ENCODE data around the gene KRT33A. TPM values are rescaled to one million over a fixed set of nuclear protein-coding genes. Genes with fewer than 3 reads are reported as not detected.
A peak's percentile ranks its signal among the peaks of the same experiment; 100 is the strongest.
"Not testable (repeated sequence)": the region's sequence is repeated elsewhere in the genome, so short reads cannot be mapped to it uniquely, and the experiment has no call there.

The KRT33A gene
- total RNA-seq, 2 experiments from 2014 or later = not detected

- ATAC-seq (ENCODE audit: low read depth) (no peak), DNase-seq (no peak)
- Mint-ChIP-seq H3K4me3 (no peak overlapping the region), H3K4me1 (no peaks in the 10 kb centered on the region), H3K27me3 (peaks cover 2% of the 10 kb centered on the region), H3K36me3 (peaks cover 3% of the 10 kb centered on the region), H3K9me3 (peaks cover 2% of the 10 kb centered on the region), H3K27ac (no peak overlapping the region)
- POLR2A ChIA-PET = no interaction called here
Measured at GRCh38 chr17:41347869-41348760, 2.5 kb downstream of the KRT33A start.

- ATAC-seq (ENCODE audit: low read depth); H3K27me3 Mint-ChIP-seq: not testable (repeated sequence)
Measured at GRCh38 chr17:41346421-41346820, 4.2 kb downstream of the KRT33A start.

GRCh38 chr17:41345992-41346391 is 4.6 kb downstream of the KRT33A start:
- Mint-ChIP-seq H3K4me1 (peaks cover 9% of the 10 kb centered on the region), H3K27ac (no peak overlapping the region), H3K9me3 (peaks cover 12% of the 10 kb centered on the region), H3K4me3 (no peak overlapping the region), H3K27me3 (peaks cover 2% of the 10 kb centered on the region), H3K36me3 (peaks cover 12% of the 10 kb centered on the region)
- no peak for DNase-seq
- ATAC-seq (ENCODE audit: low read depth) = no peak
- POLR2A ChIA-PET = no interaction called here

More at GRCh38 chr17:41346421-41346820, 4.2 kb downstream of the KRT33A start:
- H3K4me3 Mint-ChIP-seq, H3K27ac Mint-ChIP-seq, H3K4me1 Mint-ChIP-seq, POLR2A ChIA-PET, DNase-seq: not testable (repeated sequence)
- Mint-ChIP-seq H3K9me3 (peaks cover 12% of the 10 kb centered on the region), H3K36me3 (peaks cover 12% of the 10 kb centered on the region)

- POLR2A ChIA-PET = no interaction called here
- ATAC-seq (ENCODE audit: low read depth) = no peak
- Mint-ChIP-seq H3K27ac (no peak overlapping the region), H3K36me3 (peaks cover 13% of the 10 kb centered on the region), H3K27me3 (no peaks in the 10 kb centered on the region), H3K4me1 (peaks cover 29% of the 10 kb centered on the region), H3K4me3 (no peak overlapping the region), H3K9me3 (peaks cover 12% of the 10 kb centered on the region)
- no peak for DNase-seq
Measured at GRCh38 chr17:41343029-41343428, 7.6 kb downstream of the KRT33A start.

- ATAC-seq (ENCODE audit: low read depth) (peak; percentile 69), DNase-seq (no peak)
- H3K4me1 Mint-ChIP-seq = peaks cover 29% of the 10 kb centered on the region
- peaks cover 13% of the 10 kb centered on the region for H3K36me3 Mint-ChIP-seq
- no peaks in the 10 kb centered on the region for H3K27me3 Mint-ChIP-seq
- peak overlapping the region; percentile 89 for H3K27ac Mint-ChIP-seq
- peak overlapping the region; percentile 66 for H3K4me3 Mint-ChIP-seq
- peaks cover 12% of the 10 kb centered on the region for H3K9me3 Mint-ChIP-seq
- POLR2A ChIA-PET = interaction anchor here (0.6 to 0.8 kb wide), 2 partner anchors 101 to 349 kb away, joined by 3 read pairs; no protein-coding TSS in a partner anchor
Measured at GRCh38 chr17:41340934-41341861, 9.4 kb downstream of the KRT33A start.

DNA sequence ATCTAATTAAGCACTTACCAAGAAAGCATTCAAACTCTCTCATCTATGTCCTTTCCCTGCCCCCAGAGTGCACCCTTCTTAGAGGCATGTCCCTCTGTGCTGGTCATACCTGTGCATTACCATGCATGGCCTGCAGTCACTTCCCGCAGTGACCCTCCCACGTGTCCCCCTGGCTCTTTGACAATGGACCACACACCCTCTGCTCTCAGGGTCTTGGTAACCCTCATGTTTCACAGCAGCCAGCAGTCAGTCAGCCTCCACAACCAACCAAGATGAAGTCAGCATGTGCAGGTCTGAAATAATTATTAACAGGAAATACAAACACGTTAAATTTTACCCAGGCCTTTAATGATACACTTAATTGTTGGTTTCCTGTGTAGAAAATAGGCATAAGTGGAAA is 10.1 kb downstream of the KRT33A start:
- DNase-seq = no peak
- peaks cover 13% of the 10 kb centered on the region for H3K36me3 Mint-ChIP-seq
- H3K27ac Mint-ChIP-seq = peak overlapping the region; percentile 37
- H3K4me3 Mint-ChIP-seq = no peak overlapping the region
- peaks cover 12% of the 10 kb centered on the region for H3K9me3 Mint-ChIP-seq
- no peak for ATAC-seq (ENCODE audit: low read depth)
- peaks cover 3% of the 10 kb centered on the region for H3K27me3 Mint-ChIP-seq
- peaks cover 29% of the 10 kb centered on the region for H3K4me1 Mint-ChIP-seq
- POLR2A ChIA-PET = no interaction called here

GRCh38 chr17:41339571-41340172 is 11.0 kb downstream of the KRT33A start:
- ATAC-seq (ENCODE audit: low read depth) (no peak), DNase-seq (no peak)
- H3K27me3 Mint-ChIP-seq = peaks cover 3% of the 10 kb centered on the region
- peaks cover 13% of the 10 kb centered on the region for H3K36me3 Mint-ChIP-seq
- POLR2A ChIA-PET = no interaction called here
- no peak overlapping the region for H3K4me3 Mint-ChIP-seq
- H3K27ac Mint-ChIP-seq = peak overlapping the region; percentile 37
- peaks cover 33% of the 10 kb centered on the region for H3K4me1 Mint-ChIP-seq
- H3K9me3 Mint-ChIP-seq = peaks cover 12% of the 10 kb centered on the region

DNA sequence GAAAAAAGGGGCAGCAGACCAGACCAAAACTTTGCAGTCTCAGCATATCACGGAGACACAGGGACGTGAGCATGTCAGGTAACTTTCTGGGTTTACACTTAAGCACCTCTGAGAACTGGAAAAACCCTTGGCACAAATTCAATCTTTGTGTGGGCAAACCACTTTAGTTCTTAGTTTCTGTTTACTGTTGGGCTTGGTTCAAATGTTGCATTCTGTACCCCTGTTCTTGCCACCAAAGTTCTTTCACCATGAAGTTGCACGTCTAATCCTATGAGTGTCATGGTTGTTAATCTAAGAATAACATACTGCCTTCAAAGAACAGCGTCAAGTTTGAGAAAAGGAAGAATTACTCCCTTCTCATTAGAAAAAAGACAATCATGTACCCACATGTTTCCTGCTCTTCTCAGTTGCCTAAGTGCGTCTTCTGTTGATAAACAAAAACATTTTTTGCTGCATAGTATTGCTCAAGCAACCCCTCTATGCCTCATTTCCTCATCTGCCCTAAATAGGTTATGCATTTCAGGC is 11.6 kb downstream of the KRT33A start:
- Mint-ChIP-seq H3K27me3 (peaks cover 3% of the 10 kb centered on the region), H3K27ac (no peak overlapping the region), H3K4me1 (peaks cover 33% of the 10 kb centered on the region), H3K36me3 (peaks cover 13% of the 10 kb centered on the region), H3K4me3 (peak overlapping the region; percentile 16), H3K9me3 (peaks cover 12% of the 10 kb centered on the region)
- POLR2A ChIA-PET = no interaction called here
- no peak for DNase-seq
- peak; percentile 24 for ATAC-seq (ENCODE audit: low read depth)

GRCh38 chr17:41335747-41336146 is 14.9 kb downstream of the KRT33A start:
- no peak overlapping the region for H3K27ac Mint-ChIP-seq
- no peaks in the 10 kb centered on the region for H3K9me3 Mint-ChIP-seq
- peaks cover 3% of the 10 kb centered on the region for H3K27me3 Mint-ChIP-seq
- ATAC-seq (ENCODE audit: low read depth) (no peak), DNase-seq (no peak)
- H3K4me1 Mint-ChIP-seq = peaks cover 22% of the 10 kb centered on the region
- H3K36me3 Mint-ChIP-seq = peaks cover 1% of the 10 kb centered on the region
- POLR2A ChIA-PET = no interaction called here
- H3K4me3 Mint-ChIP-seq = no peak overlapping the region

DNA sequence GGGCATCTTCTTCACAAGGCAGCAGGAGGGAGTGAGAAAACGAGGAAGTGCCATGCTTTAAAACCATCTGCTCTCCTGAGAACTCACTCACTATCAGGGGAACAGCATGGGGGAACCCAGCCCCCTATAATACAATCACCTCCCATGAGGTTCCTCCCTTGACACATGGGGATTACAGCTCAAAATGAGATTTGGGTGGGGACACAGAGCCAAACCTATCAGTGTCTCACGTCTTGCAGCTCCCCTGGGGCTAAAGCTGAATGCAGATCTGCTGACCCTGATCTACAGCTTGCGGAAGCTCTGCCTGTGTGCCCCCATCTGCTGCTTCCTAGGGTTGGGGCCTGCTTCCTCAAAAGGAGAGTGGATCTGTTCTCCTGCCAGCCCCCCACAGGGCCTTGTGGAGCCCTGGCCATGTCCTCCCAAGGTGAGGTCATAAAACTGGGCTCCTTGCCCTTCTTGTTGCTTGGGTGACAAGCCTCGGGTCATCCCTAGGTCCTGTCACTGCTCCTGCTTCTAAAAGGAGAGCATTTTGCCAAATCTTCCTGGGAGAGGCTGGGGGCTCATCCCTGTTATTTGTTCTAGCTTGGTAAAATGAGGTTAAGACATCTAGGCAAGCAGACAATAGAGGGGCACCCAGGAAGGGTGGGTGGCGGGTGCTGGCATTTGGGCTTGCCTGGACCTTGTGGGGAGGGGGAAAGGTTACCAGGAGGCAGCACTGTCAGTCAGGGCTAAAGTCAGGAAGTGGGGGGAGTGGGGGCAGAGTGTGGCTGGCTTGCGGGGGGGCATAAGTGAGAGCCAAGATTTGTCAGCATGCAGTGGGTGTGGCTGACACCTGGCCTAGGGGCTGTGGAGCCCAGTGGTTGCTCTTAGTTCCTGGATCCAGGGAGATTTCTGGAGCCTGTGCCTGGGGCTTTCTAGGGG is 16.0 kb downstream of the KRT33A start:
- POLR2A ChIA-PET = no interaction called here
- no peak for ATAC-seq (ENCODE audit: low read depth)
- H3K36me3 Mint-ChIP-seq = no peaks in the 10 kb centered on the region
- H3K4me1 Mint-ChIP-seq = peaks cover 13% of the 10 kb centered on the region
- no peak for DNase-seq
- H3K27me3 Mint-ChIP-seq = peaks cover 3% of the 10 kb centered on the region
- no peak overlapping the region for H3K27ac Mint-ChIP-seq
- no peak overlapping the region for H3K4me3 Mint-ChIP-seq
- no peaks in the 10 kb centered on the region for H3K9me3 Mint-ChIP-seq

DNA sequence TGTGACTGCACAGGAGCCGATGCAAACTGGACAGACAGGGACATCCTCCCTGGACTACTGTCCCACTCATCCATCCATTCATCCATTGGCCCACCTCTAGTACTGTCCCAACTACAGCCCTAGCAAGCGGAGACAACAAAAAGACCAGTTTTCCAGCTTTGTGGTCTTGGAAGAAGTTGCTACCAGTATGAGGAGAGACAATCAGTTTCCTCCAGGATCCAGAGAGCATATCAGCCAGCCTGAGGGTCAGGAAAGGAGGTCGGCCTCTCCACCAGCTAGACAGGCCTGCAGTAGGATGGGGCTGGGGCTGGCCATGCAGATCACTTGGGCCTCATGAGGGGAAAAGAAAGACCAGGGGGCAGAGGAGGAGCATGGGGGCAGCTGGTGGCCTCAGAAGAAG is 16.8 kb downstream of the KRT33A start:
- H3K27ac Mint-ChIP-seq = no peak overlapping the region
- ATAC-seq (ENCODE audit: low read depth) (no peak), DNase-seq (no peak)
- no peaks in the 10 kb centered on the region for H3K36me3 Mint-ChIP-seq
- no peak overlapping the region for H3K4me3 Mint-ChIP-seq
- no peaks in the 10 kb centered on the region for H3K9me3 Mint-ChIP-seq
- peaks cover 3% of the 10 kb centered on the region for H3K27me3 Mint-ChIP-seq
- POLR2A ChIA-PET = no interaction called here
- H3K4me1 Mint-ChIP-seq = peaks cover 6% of the 10 kb centered on the region

DNA sequence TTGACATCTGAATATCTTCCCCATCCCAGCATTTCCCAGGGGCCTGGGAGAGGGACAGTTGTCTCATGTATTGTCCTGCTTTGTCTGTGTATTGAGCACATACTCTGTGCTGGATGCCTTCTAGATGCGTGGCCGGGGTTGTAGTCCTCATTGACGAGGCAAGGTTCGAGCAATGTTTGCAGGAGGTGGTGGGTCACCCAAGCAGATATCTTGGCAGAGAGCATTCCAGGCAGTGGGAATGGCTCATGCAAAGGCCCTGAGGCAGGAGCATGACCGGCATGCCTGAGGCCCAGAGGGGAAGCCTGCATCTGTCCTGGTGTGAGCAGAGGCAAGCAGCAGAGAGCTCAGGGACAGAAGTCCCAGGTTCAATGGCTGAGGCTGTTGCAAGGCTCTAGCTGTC is 17.5 kb downstream of the KRT33A start:
- DNase-seq (no peak), ATAC-seq (ENCODE audit: low read depth) (no peak)
- POLR2A ChIA-PET = no interaction called here
- Mint-ChIP-seq H3K4me3 (no peak overlapping the region), H3K27ac (no peak overlapping the region), H3K9me3 (no peaks in the 10 kb centered on the region), H3K27me3 (peaks cover 3% of the 10 kb centered on the region), H3K36me3 (no peaks in the 10 kb centered on the region), H3K4me1 (peaks cover 4% of the 10 kb centered on the region)

Data from activated naive CD8-positive, alpha-beta T cell treated with anti-CD3 and anti-CD28 coated beads, Interleukin-2, amount 10 ng/mL, durations not matched to agents 7 days and 5 days (primary cell).